GM12878 (cell line): Measurements from ENCODE around the gene CNN2.

ENCODE experiments used
- CTCF ChIP-seq, 3 experiments: IDR thresholded peaks in 2 of 3; conservative IDR thresholded peaks in 1 of 3; 2 replicates each; pipeline ENCODE4 v1.5.1; 2011; ENCODE audit warnings: low read depth in 3 of 3, low read length in 3 of 3, mild to moderate bottlenecking in 3 of 3, control low read depth in 2 of 3, moderate library complexity in 2 of 3, inconsistent platforms in 1 of 3, mixed read lengths in 1 of 3; ENCODE audit not compliant: control insufficient read depth in 2 of 3, insufficient read depth in 1 of 3; ENCODE audit errors: extremely low read depth in 1 of 3
- SP1 ChIP-seq: IDR thresholded peaks from one replicate; pipeline ENCODE4 v1.6.1; 2011; ENCODE audit warnings: low read depth, low read length
- SRF ChIP-seq, 2 experiments: IDR thresholded peaks; 2 replicates each; pipeline ENCODE4 v1.6.1; 2011; ENCODE audit warnings: low read depth in 2 of 2, low read length in 2 of 2, mild to moderate bottlenecking in 1 of 2, moderate library complexity in 1 of 2
- TAF1 ChIP-seq: IDR thresholded peaks from 2 replicates; pipeline ENCODE4 v1.6.1; 2011; ENCODE audit warnings: mild to moderate bottlenecking, low read depth, low read length, borderline replicate concordance

GRCh38 chr19:1008268-1009040, 18.0 kb upstream of the CNN2 start:
- TF ChIP-seq TAF1 (no peak), CTCF (IDR thresholded peaks at IDR 0.05 in 2 of 3, conservative IDR thresholded peaks at IDR 0.05 in 1 of 3; ENCODE audit: control insufficient read depth in 2 of 3, extremely low read depth in 1 of 3, insufficient read depth in 1 of 3, low read depth in 3 of 3, low read length in 3 of 3) (no peak), SRF (IDR thresholded peaks at IDR 0.05; ENCODE audit: low read depth in 2 of 2, low read length in 2 of 2) (no peak), SP1 (no peak)
